ENCODE measurements around the gene ELOVL7. TPM values are rescaled to one million over a fixed set of nuclear protein-coding genes. Genes with fewer than 3 reads are reported as not detected.
"Not testable (repeated sequence)": the region's sequence is repeated elsewhere in the genome, so short reads cannot be mapped to it uniquely, and the experiment has no call there.

Gene ELOVL7
- total RNA-seq, 1 experiment from 2014 or later, result 7.1 TPM

GRCh38 chr5:60715201-60715928 lies 128.7 kb downstream of the ELOVL7 start:
- not testable (repeated sequence) for DNase-seq (ENCODE audit: low read depth)

- no peak for DNase-seq (ENCODE audit: low read depth)
These were observed 131.1 kb downstream of the ELOVL7 start for GRCh38 chr5:60712950-60713349.

- not testable (repeated sequence) for DNase-seq (ENCODE audit: low read depth)
These were observed 132.2 kb downstream of the ELOVL7 start for GRCh38 chr5:60711892-60712291.

- DNase-seq (ENCODE audit: low read depth), result no peak
These were observed 133.7 kb downstream of the ELOVL7 start for GRCh38 chr5:60710362-60710761.

- DNase-seq (ENCODE audit: low read depth), result no peak
These were observed 138.9 kb downstream of the ELOVL7 start for GRCh38 chr5:60705144-60705543.

GRCh38 chr5:60703944-60704343 lies 140.1 kb downstream of the ELOVL7 start:
- DNase-seq (ENCODE audit: low read depth), result no peak

Other genes with a start within 250 kb of the ELOVL7 start
- gene DEPDC1B, start 144.1 kb downstream of the ELOVL7 start, total RNA-seq (2014; rRNA removed; shearing (Covaris generic)), result 15.9 and 27.3 TPM in 2 replicates
- 30.6 and 33.8 TPM in 2 replicates for gene ERCC8, start 100.8 kb upstream of the ELOVL7 start, total RNA-seq (2014; rRNA removed; shearing (Covaris generic))
- 31.0 and 47.8 TPM in 2 replicates for gene NDUFAF2, start 100.9 kb upstream of the ELOVL7 start, total RNA-seq (2014; rRNA removed; shearing (Covaris generic))

Data from M059J (cell line).